ENCODE measurements around the gene NKPD1.

- TF ChIP-seq CTCF (IDR thresholded peaks at IDR 0.05 in 2 of 3, conservative IDR thresholded peaks at IDR 0.05 in 1 of 3; ENCODE audit: control insufficient read depth in 2 of 3, extremely low read depth in 1 of 3, insufficient read depth in 1 of 3, low read depth in 3 of 3, low read length in 3 of 3): no peak
- TF ChIP-seq EP300 (IDR thresholded peaks at IDR 0.05; ENCODE audit: borderline replicate concordance in 1 of 2, control insufficient read depth in 1 of 2, low read depth in 2 of 2, low read length in 2 of 2): no peak
- TF ChIP-seq ETV6 (conservative IDR thresholded peaks at IDR 0.05 in 1 of 2, IDR thresholded peaks at IDR 0.05 in 1 of 2; ENCODE audit: borderline replicate concordance in 1 of 2, low read depth in 1 of 2): no peak
- TF ChIP-seq ZNF687 (IDR thresholded peaks at IDR 0.05): no peak
- TF ChIP-seq POLR2A (IDR thresholded peaks at IDR 0.05; ENCODE audit: low read depth, low read length): no peak; the same call in 1 of the 2 replicates
- TF ChIP-seq EGR1 (IDR thresholded peaks at IDR 0.05; ENCODE audit: borderline replicate concordance in 1 of 2, low read depth in 2 of 2, low read length in 2 of 2): no peak
- no peak for TF ChIP-seq MTA2 (IDR thresholded peaks at IDR 0.05; ENCODE audit: low read depth)
- TF ChIP-seq PKNOX1 (IDR thresholded peaks at IDR 0.05): no peak
- no peak for TF ChIP-seq FOXM1 (IDR thresholded peaks at IDR 0.05; ENCODE audit: low read depth, low read length)
These were observed 9.5 kb downstream of the NKPD1 start for GRCh38 chr19:45151320-45151719.
